HK-2 (cell line): ENCODE data around the gene AOC1.

Source experiments
- DNase-seq: peaks from one replicate; pipeline ENCODE4 v3.0.0-alpha.2; 2018; ENCODE audit not compliant: unreplicated experiment

The AOC1 gene

GRCh38 chr7:150831851-150832250 lies 20.5 kb upstream of the AOC1 start:
- no peak for DNase-seq

- DNase-seq, result no peak
Measured at GRCh38 chr7:150835019-150835418, 17.3 kb upstream of the AOC1 start.

- no peak for DNase-seq
Measured at GRCh38 chr7:150835702-150836280, 16.5 kb upstream of the AOC1 start.

GRCh38 chr7:150838965-150839650 lies 13.2 kb upstream of the AOC1 start:
- DNase-seq, result peak; percentile 9

GRCh38 chr7:150842018-150842417 lies 10.3 kb upstream of the AOC1 start:
- no peak for DNase-seq

GRCh38 chr7:150842716-150843115 lies 9.6 kb upstream of the AOC1 start:
- no peak for DNase-seq

GRCh38 chr7:150845421-150845861 lies 6.9 kb upstream of the AOC1 start:
- DNase-seq, result no peak

GRCh38 chr7:150846291-150847115 lies 5.8 kb upstream of the AOC1 start:
- no peak for DNase-seq

GRCh38 chr7:150847536-150847935 lies 4.8 kb upstream of the AOC1 start:
- DNase-seq, result no peak

- no peak for DNase-seq
Measured at GRCh38 chr7:150848111-150848510, 4.2 kb upstream of the AOC1 start.

- DNase-seq, result no peak
Measured at GRCh38 chr7:150848561-150849115, 3.7 kb upstream of the AOC1 start.

- DNase-seq, result no peak
Measured at GRCh38 chr7:150849204-150849775, 3.0 kb upstream of the AOC1 start.

GRCh38 chr7:150850273-150850672 lies 2.0 kb upstream of the AOC1 start:
- DNase-seq, result no peak

- DNase-seq, result no peak
Measured at GRCh38 chr7:150851492-150852370, 586 bp upstream of the AOC1 start.

GRCh38 chr7:150854066-150855000 lies 2.0 kb downstream of the AOC1 start:
- no peak for DNase-seq

- no peak for DNase-seq
Measured at GRCh38 chr7:150855046-150855445, 2.7 kb downstream of the AOC1 start.

- no peak for DNase-seq
Measured at GRCh38 chr7:150855476-150856302, 3.4 kb downstream of the AOC1 start.

- DNase-seq, result no peak
Measured at GRCh38 chr7:150856303-150857275, 4.3 kb downstream of the AOC1 start.
